B cell (primary cell): Measurements from ENCODE around the gene DUSP5. TPM values are rescaled to one million over a fixed set of nuclear protein-coding genes. Genes with fewer than 3 reads are reported as not detected.
A peak's percentile ranks its signal among the peaks of the same experiment; 100 is the strongest.

Experiments
- ATAC-seq: fragments of 200-7000 bp; cut with Tn5 transposase; one replicate; pipeline ENCODE4 v1.10.0; 2021; ENCODE audit warnings: low read depth, mild to moderate bottlenecking, moderate number of reproducible peaks, moderate library complexity
- CTCF ChIA-PET: fragments of 350-600 bp; sonication (Branson Sonifier 250); formaldehyde crosslinking; loops from one replicate; lab custom pipeline; 2021; ENCODE audit warnings: antibody characterized with exemption, inconsistent platforms; lab: Charles Lee
- POLR2A ChIA-PET: fragments of 350-600 bp; sonication (Branson Sonifier 250); formaldehyde crosslinking; loops from one replicate; lab custom pipeline; 2021; ENCODE audit warnings: antibody characterized with exemption; lab: Charles Lee
- DNase-seq: peaks from one replicate; pipeline ENCODE4 v3.0.0; 2013
- H2AFZ ChIP-seq: 2 replicates; pipeline ENCODE4 v1.6.1; 2012; ENCODE audit warnings: mild to moderate bottlenecking, low read depth, low read length; ENCODE audit not compliant: insufficient read depth, poor library complexity, severe bottlenecking
- H3K27ac ChIP-seq, 2 donors: 1 replicate in 1 of 2; 2 replicates in 1 of 2; pipeline ENCODE4 v1.5.1; 2012 to 2013; ENCODE audit warnings: low read length in 2 of 2, mild to moderate bottlenecking in 2 of 2, moderate library complexity in 1 of 2
- H3K27me3 ChIP-seq, 4 experiments: fragments of 200-600 bp in 1 of 4; sonication (generic) in 1 of 4; replicated peaks in 1 of 4; 1 replicate in 2 of 4; 2 replicates in 2 of 4; pipeline versions ENCODE4 v1.6.1 to v1.7.0; 2013 to 2016; ENCODE audit warnings: low read length in 3 of 4, mild to moderate bottlenecking in 2 of 4, mixed read lengths in 1 of 4, moderate library complexity in 1 of 4; ENCODE audit not compliant: insufficient read depth in 4 of 4, control insufficient read depth in 3 of 4; ENCODE audit errors: control extremely low read depth in 1 of 4
- H3K36me3 ChIP-seq, 2 experiments: replicated peaks in 1 of 2; 1 replicate in 1 of 2; 2 replicates in 1 of 2; pipeline versions ENCODE4 v1.6.1 to v1.7.1; 2013; ENCODE audit warnings: low read length in 1 of 2; ENCODE audit not compliant: insufficient read depth in 2 of 2, control insufficient read depth in 1 of 2; ENCODE audit errors: control extremely low read depth in 1 of 2, extremely low read depth in 1 of 2
- H3K4me1 ChIP-seq, 2 donors: fragments of 200-600 bp in 1 of 2; sonication (generic) in 1 of 2; 1 replicate in 1 of 2; 2 replicates in 1 of 2; pipeline versions ENCODE4 v1.5.1 to v1.6.1; 2013 to 2017; ENCODE audit warnings: low read length in 2 of 2; ENCODE audit not compliant: control insufficient read depth in 2 of 2, insufficient read depth in 2 of 2
- H3K4me2 ChIP-seq: replicated peaks from 2 replicates; pipeline ENCODE3; 2012; ENCODE audit warnings: mild to moderate bottlenecking, low read depth, low read length; ENCODE audit not compliant: poor library complexity, severe bottlenecking
- H3K4me3 ChIP-seq, 5 experiments: fragments of 200-600 bp in 1 of 5; sonication (generic) in 1 of 5; 1 replicate in 3 of 5; 2 replicates in 2 of 5; pipeline versions ENCODE4 v1.5.1 to v1.7.0; 2011 to 2016; ENCODE audit warnings: low read length in 4 of 5, mild to moderate bottlenecking in 4 of 5, low read depth in 2 of 5, control low read depth in 1 of 5, moderate library complexity in 1 of 5; ENCODE audit not compliant: insufficient read depth in 1 of 5; ENCODE audit errors: control extremely low read depth in 1 of 5, extremely low read depth in 1 of 5
- H3K79me2 ChIP-seq: fragments of 200-600 bp; sonication (generic); one replicate; pipeline ENCODE4 v1.6.0; 2016; ENCODE audit warnings: low read length; ENCODE audit not compliant: control insufficient read depth, insufficient read depth
- H3K9ac ChIP-seq: fragments of 200-600 bp; sonication (generic); 2 replicates; pipeline ENCODE4 v1.6.1; 2017; ENCODE audit warnings: mild to moderate bottlenecking, low read length, moderate library complexity
- H3K9me3 ChIP-seq, 3 donors: one replicate each; pipeline versions ENCODE4 v1.6.1 to v1.7.1; 2013; ENCODE audit warnings: low read length in 2 of 3; ENCODE audit not compliant: control insufficient read depth in 2 of 3, insufficient read depth in 1 of 3; ENCODE audit errors: control extremely low read depth in 1 of 3
- H4K20me1 ChIP-seq: 2 replicates; pipeline ENCODE4 v1.6.0; 2012; ENCODE audit warnings: mild to moderate bottlenecking, low read length; ENCODE audit not compliant: insufficient read depth, control insufficient read depth, poor library complexity, severe bottlenecking
- H3K27ac Mint-ChIP-seq: one replicate; pipeline ENCODE4 v1.8.0; 2021; ENCODE audit warnings: mixed read lengths
- H3K27me3 Mint-ChIP-seq: one replicate; pipeline ENCODE4 v1.8.0; 2021; ENCODE audit warnings: mixed read lengths
- H3K4me1 Mint-ChIP-seq: one replicate; pipeline ENCODE4 v1.8.0; 2021; ENCODE audit warnings: mixed read lengths
- H3K4me3 Mint-ChIP-seq: one replicate; pipeline ENCODE4 v1.8.0; 2021; ENCODE audit warnings: mixed read lengths
- H3K9me3 Mint-ChIP-seq: one replicate; pipeline ENCODE4 v1.8.0; 2022; ENCODE audit warnings: mixed read lengths; ENCODE audit not compliant: insufficient read depth
- EZH2 ChIP-seq: IDR thresholded peaks from 2 replicates; pipeline ENCODE4 v1.6.1; 2012; ENCODE audit warnings: borderline replicate concordance, low read depth, mild to moderate bottlenecking, moderate library complexity, low read length; ENCODE audit not compliant: insufficient read depth, poor library complexity, severe bottlenecking
- WGBS: methylation state at CpG from one replicate; pipeline ENCODE4 v1.1.5; 2013; ENCODE audit warnings: missing lambda C conversion rate; ENCODE audit not compliant: insufficient coverage; 5-methylcytosine and 5-hydroxymethylcytosine counted together
- intact Hi-C: fragments of 100-400 bp; cut with micrococcal nuclease; formaldehyde crosslinking; loops from one replicate; pipeline ENCODE4 v1.10.0; 2022
- polyA plus RNA-seq: library from polyadenylated mRNA; depleted of rRNA; stranded (reverse); fragments of >200 nt; gene quantifications from 2 replicates; pipeline ENCODE4 v1.2.3, GENCODE V29; 2012
- total RNA-seq, 2 donors: library from RNA; stranded (reverse); fragments of 120-200 nt in 1 of 2; gene quantifications; 1 replicate in 1 of 2; 2 replicates in 1 of 2; pipeline versions ENCODE4 v1.2.3 to v1.2.4, GENCODE V29; 2013 to 2022
- TF ChIP-seq, protein P1 (sequence below): fragments of 200-600 bp; IDR thresholded peaks from one replicate; pipeline ENCODE4 v1.8.0; 2022; ENCODE audit warnings: antibody characterized with exemption, mild to moderate bottlenecking

Gene DUSP5
- total and polyA plus RNA-seq, 2 donors (not counting 1 experiment from before 2014, with no cell fraction given) = 10.0 to 71.0 TPM

DNA sequence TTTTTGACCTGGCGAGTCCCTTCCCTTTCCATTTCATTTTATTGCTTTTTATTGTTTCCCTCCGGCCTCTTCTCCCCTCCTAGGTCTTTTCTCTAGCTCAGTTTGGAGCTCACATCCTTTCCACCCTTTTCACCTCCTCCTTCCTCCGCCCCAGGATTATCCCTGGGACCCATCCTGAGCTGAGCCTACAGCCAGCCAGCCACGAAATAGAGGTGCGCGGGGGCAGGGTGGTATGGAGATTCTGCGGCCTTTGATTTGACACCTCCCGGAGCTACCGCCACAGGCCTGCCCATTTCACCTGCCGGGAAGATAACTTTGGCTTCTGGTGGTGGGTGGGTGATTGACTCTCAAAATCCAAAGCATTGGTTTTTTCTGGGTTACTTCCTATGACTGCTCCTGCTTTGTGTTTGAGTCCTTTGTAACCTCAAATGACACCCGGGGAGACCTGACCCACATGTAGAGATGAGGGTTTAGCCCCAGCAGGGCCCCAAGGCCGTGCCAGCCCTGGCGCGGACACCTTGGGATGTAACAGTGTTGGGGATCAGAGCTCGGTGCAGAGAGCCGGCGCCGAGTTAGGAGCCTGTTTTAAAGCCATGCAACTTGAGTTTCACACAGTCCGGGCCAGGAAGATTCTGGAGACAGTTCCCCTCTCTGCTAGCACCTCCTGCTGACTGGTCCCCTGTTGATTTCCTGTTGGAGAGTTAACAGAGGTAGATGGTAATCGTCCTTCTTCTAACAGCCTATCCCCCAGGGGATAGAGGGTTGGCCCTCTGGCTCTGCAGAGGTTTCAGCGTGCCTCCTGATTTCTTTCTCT lies 1.5 kb downstream of the DUSP5 start:
- Histone ChIP-seq H3K27me3 (peaks cover 0 to 14% (median 2%) of the 10 kb centered on the region in 4 experiments), H2AFZ (no peak overlapping the region), H3K9me3 (no peaks in the 10 kb centered on the region), H3K27ac (no peak overlapping the region), H3K4me1 (peaks cover 48 to 63% of the 10 kb centered on the region in 2 donors), H4K20me1 (peaks cover 29% of the 10 kb centered on the region), H3K79me2 (peaks cover 17% of the 10 kb centered on the region), H3K36me3 (no peaks in the 10 kb centered on the region), H3K9ac (peak overlapping the region; percentile 73), H3K4me3 (peak overlapping the region in 4 of 5 experiments; percentile 57 to 71 (median 60)), H3K4me2 (peak overlapping the region; percentile 93)
- ChIA-PET POLR2A (interaction anchor here (1.3 to 2.4 kb wide), 2 partner anchors 143 to 144 kb away, joined by 5 to 12 read pairs; no protein-coding TSS in a partner anchor), CTCF (interaction anchor here (0.6 to 10.3 kb wide), 7 partner anchors 9 to 194 kb away, joined by 3 to 87 read pairs (median 5); partner anchors contain the start of gene SMNDC1)
- no peak for TF ChIP-seq EZH2
- TF ChIP-seq, protein P1, sequence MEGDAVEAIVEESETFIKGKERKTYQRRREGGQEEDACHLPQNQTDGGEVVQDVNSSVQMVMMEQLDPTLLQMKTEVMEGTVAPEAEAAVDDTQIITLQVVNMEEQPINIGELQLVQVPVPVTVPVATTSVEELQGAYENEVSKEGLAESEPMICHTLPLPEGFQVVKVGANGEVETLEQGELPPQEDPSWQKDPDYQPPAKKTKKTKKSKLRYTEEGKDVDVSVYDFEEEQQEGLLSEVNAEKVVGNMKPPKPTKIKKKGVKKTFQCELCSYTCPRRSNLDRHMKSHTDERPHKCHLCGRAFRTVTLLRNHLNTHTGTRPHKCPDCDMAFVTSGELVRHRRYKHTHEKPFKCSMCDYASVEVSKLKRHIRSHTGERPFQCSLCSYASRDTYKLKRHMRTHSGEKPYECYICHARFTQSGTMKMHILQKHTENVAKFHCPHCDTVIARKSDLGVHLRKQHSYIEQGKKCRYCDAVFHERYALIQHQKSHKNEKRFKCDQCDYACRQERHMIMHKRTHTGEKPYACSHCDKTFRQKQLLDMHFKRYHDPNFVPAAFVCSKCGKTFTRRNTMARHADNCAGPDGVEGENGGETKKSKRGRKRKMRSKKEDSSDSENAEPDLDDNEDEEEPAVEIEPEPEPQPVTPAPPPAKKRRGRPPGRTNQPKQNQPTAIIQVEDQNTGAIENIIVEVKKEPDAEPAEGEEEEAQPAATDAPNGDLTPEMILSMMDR = no peak
- Mint-ChIP-seq H3K27me3 (peaks cover 6% of the 10 kb centered on the region), H3K4me3 (peak overlapping the region; percentile 91), H3K27ac (peak overlapping the region; percentile 70), H3K9me3 (no peaks in the 10 kb centered on the region), H3K4me1 (peaks cover 66% of the 10 kb centered on the region)
- 72% methylated on average over 17 of the region's 21 CpGs for WGBS
- DNase-seq (peak; percentile 52), ATAC-seq (no peak)
- intact Hi-C loops = loop anchor here (1.0 to 5.0 kb wide), 3 partner anchors 48 to 362 kb away; no protein-coding TSS in a partner anchor
